ENCODE data around the gene ZNF778.

ZNF778 gene

DNA sequence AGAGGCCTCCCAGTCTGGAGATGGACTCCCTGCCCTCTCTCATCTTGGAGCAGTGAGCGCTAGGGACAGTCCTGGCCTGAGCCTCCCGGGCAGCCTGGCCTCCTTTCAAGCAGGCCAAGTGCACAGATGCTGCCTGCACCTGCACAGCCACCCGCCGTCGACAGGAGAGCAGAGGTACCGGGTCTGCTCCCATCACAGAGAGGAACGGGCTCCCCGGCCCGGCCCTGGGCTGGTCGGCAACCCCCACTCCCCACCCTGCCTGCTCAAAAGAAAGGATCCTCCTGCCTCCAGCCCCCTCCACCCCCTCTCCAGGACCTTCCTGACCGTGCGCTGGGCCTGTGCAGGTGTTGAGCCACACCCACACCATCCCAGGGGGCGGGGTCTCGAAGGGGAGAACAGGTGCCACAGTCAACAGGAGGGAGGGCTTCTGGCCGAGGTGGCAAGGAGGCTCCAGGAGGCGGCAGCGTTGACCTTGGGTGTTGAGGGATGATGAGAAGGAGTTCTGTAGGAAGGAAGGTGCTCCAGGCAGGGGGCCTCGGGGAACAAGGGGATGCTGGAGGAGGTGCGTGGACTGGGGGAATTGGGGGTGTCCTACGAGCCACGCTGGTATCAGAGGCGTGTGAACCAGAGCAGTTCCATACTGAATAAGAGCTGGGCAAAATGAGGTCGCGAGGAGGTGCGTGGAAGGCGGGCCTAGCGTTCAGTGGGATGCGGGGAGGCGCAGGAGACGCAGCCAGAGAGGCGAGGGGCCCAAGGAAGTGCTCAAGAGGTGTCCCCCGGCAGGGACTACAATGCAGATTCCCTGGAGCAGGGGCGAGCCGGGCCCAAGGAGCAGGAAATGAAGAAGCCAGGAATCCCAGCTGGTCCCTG lies 46.9 kb upstream of the ZNF778 start:
- no peaks in the 10 kb centered on the region for H3K27me3 ChIP-seq (ENCODE audit: low read length)
- H3K9ac ChIP-seq (ENCODE audit: low read length): peak overlapping the region; percentile 23; the same call in 1 of the 2 replicates
- H4K20me1 ChIP-seq (ENCODE audit: low read depth, low read length): no peaks in the 10 kb centered on the region
- H3K4me2 ChIP-seq (ENCODE audit: low read depth, low read length, poor library complexity, severe bottlenecking): peak overlapping the region; percentile 50
- no peak overlapping the region for H2AFZ ChIP-seq (ENCODE audit: low read depth, low read length, severe bottlenecking)
- H3F3A ChIP-seq (ENCODE audit: insufficient read depth): no peaks in the 10 kb centered on the region
- H3K9me3 ChIP-seq (ENCODE audit: insufficient read depth, low read length): no peaks in the 10 kb centered on the region
- no peak for TF ChIP-seq EZH2phosphoT487 (conservative IDR thresholded peaks at IDR 0.05; ENCODE audit: low read length)
- TF ChIP-seq, protein P1, sequence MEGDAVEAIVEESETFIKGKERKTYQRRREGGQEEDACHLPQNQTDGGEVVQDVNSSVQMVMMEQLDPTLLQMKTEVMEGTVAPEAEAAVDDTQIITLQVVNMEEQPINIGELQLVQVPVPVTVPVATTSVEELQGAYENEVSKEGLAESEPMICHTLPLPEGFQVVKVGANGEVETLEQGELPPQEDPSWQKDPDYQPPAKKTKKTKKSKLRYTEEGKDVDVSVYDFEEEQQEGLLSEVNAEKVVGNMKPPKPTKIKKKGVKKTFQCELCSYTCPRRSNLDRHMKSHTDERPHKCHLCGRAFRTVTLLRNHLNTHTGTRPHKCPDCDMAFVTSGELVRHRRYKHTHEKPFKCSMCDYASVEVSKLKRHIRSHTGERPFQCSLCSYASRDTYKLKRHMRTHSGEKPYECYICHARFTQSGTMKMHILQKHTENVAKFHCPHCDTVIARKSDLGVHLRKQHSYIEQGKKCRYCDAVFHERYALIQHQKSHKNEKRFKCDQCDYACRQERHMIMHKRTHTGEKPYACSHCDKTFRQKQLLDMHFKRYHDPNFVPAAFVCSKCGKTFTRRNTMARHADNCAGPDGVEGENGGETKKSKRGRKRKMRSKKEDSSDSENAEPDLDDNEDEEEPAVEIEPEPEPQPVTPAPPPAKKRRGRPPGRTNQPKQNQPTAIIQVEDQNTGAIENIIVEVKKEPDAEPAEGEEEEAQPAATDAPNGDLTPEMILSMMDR (IDR thresholded peaks at IDR 0.05; ENCODE audit: insufficient read depth, low read length, poor library complexity, severe bottlenecking): no peak
- no peaks in the 10 kb centered on the region for H3K79me2 ChIP-seq (ENCODE audit: insufficient read depth, low read length)
- no peaks in the 10 kb centered on the region for H3K9me2 ChIP-seq (replicated peaks; ENCODE audit: insufficient read depth, low read length)
- H3K4me3 ChIP-seq (ENCODE audit: insufficient read depth, low read length, poor library complexity, severe bottlenecking): no peak overlapping the region
- no peak overlapping the region for H3K27ac ChIP-seq (ENCODE audit: low read depth, low read length)
- no peaks in the 10 kb centered on the region for H3K36me3 ChIP-seq (ENCODE audit: low read length)

GRCh38 chr16:89171216-89172170 lies 46.0 kb upstream of the ZNF778 start, which contains the start of gene CDH15:
Gene CDH15 (plus strand): TSS chr16:89171748. CDS start chr16:89171832, 84 bp downstream.
- Histone ChIP-seq H3K9me2 (replicated peaks; ENCODE audit: insufficient read depth, low read length) (no peaks in the 10 kb centered on the region), H3K9ac (ENCODE audit: low read length) (peak within 1 kb of the TSS; percentile 23; the same call in 1 of the 2 replicates), H3K36me3 (ENCODE audit: low read length) (no peaks in the 10 kb centered on the region), H3K4me3 (ENCODE audit: insufficient read depth, low read length, poor library complexity, severe bottlenecking) (no peak within 1 kb of the TSS), H3K27me3 (ENCODE audit: low read length) (no peaks in the 10 kb centered on the region), H3K27ac (ENCODE audit: low read depth, low read length) (no peak within 1 kb of the TSS), H2AFZ (ENCODE audit: low read depth, low read length, severe bottlenecking) (no peak within 1 kb of the TSS), H3K4me2 (ENCODE audit: low read depth, low read length, poor library complexity, severe bottlenecking) (peak within 1 kb of the TSS; percentile 50), H3K79me2 (ENCODE audit: insufficient read depth, low read length) (no peaks in the 10 kb centered on the region), H3K9me3 (ENCODE audit: insufficient read depth, low read length) (no peaks in the 10 kb centered on the region), H3F3A (ENCODE audit: insufficient read depth) (no peaks in the 10 kb centered on the region), H4K20me1 (ENCODE audit: low read depth, low read length) (no peaks in the 10 kb centered on the region)
- TF ChIP-seq EZH2phosphoT487 (conservative IDR thresholded peaks at IDR 0.05; ENCODE audit: low read length): no peak
- TF ChIP-seq, protein P1 (IDR thresholded peaks at IDR 0.05; ENCODE audit: insufficient read depth, low read length, poor library complexity, severe bottlenecking): no peak

- Histone ChIP-seq H3K36me3 (ENCODE audit: low read length) (no peaks in the 10 kb centered on the region), H3K9me2 (replicated peaks; ENCODE audit: insufficient read depth, low read length) (no peaks in the 10 kb centered on the region), H3K4me3 (ENCODE audit: insufficient read depth, low read length, poor library complexity, severe bottlenecking) (no peak overlapping the region), H3K4me2 (ENCODE audit: low read depth, low read length, poor library complexity, severe bottlenecking) (no peak overlapping the region), H3K9me3 (ENCODE audit: insufficient read depth, low read length) (no peaks in the 10 kb centered on the region), H3F3A (ENCODE audit: insufficient read depth) (no peaks in the 10 kb centered on the region), H3K27ac (ENCODE audit: low read depth, low read length) (no peak overlapping the region), H2AFZ (ENCODE audit: low read depth, low read length, severe bottlenecking) (no peak overlapping the region), H3K9ac (ENCODE audit: low read length) (no peak overlapping the region), H3K27me3 (ENCODE audit: low read length) (no peaks in the 10 kb centered on the region), H4K20me1 (ENCODE audit: low read depth, low read length) (no peaks in the 10 kb centered on the region), H3K79me2 (ENCODE audit: insufficient read depth, low read length) (no peaks in the 10 kb centered on the region)
- no peak for TF ChIP-seq EZH2phosphoT487 (conservative IDR thresholded peaks at IDR 0.05; ENCODE audit: low read length)
- TF ChIP-seq, protein P1 (IDR thresholded peaks at IDR 0.05; ENCODE audit: insufficient read depth, low read length, poor library complexity, severe bottlenecking): no peak
Observed at GRCh38 chr16:89172171-89172527, 45.4 kb upstream of the ZNF778 start.
